Keratinocyte (primary cell): ENCODE measurements around the gene RPH3AL. TPM values are rescaled to one million over a fixed set of nuclear protein-coding genes. Genes with fewer than 3 reads are reported as not detected.

Source experiments
- DNase-seq: peaks from one replicate; pipeline ENCODE4 v3.0.0-alpha.2; 2011; ENCODE audit warnings: low read depth, missing footprints, low spot score
- FAIRE-seq: peaks from 2 replicates; lab custom pipeline; 2011; peaks lifted over from hg19 to GRCh38; lab: Jason Lieb, UNC
- H2AFZ ChIP-seq: 2 replicates; pipeline ENCODE4 v1.6.0; 2012; ENCODE audit warnings: low read length, control low read depth, inconsistent platforms; ENCODE audit not compliant: control insufficient read depth
- H3K27ac ChIP-seq: 2 replicates; pipeline ENCODE4 v1.5.1; 2011; ENCODE audit warnings: low read length; ENCODE audit not compliant: control insufficient read depth, insufficient read depth
- H3K27me3 ChIP-seq: 3 replicates; pipeline ENCODE4 v1.6.0; 2011; ENCODE audit warnings: low read length; ENCODE audit not compliant: control insufficient read depth, insufficient read depth; ENCODE audit errors: extremely low read depth
- H3K36me3 ChIP-seq, 2 experiments: 2 replicates in 1 of 2; 3 replicates in 1 of 2; pipeline ENCODE4 v1.5.1; 2011; ENCODE audit warnings: low read length in 2 of 2, mild to moderate bottlenecking in 1 of 2; ENCODE audit not compliant: control insufficient read depth in 2 of 2, insufficient read depth in 2 of 2; ENCODE audit errors: extremely low read depth in 1 of 2
- H3K4me1 ChIP-seq: 3 replicates; pipeline ENCODE4 v1.5.1; 2011; ENCODE audit warnings: low read length; ENCODE audit not compliant: control insufficient read depth, insufficient read depth; ENCODE audit errors: extremely low read depth
- H3K4me2 ChIP-seq: 3 replicates; pipeline ENCODE4 v1.6.0; 2011; ENCODE audit warnings: low read depth, low read length; ENCODE audit not compliant: control insufficient read depth, insufficient read depth; ENCODE audit errors: extremely low read depth
- H3K4me3 ChIP-seq, 3 experiments: fragments of 200-600 bp in 1 of 3; sonication (generic) in 1 of 3; 2 replicates in 2 of 3; 3 replicates in 1 of 3; pipeline ENCODE4 v1.5.1; 2011 to 2016; ENCODE audit warnings: low read length in 3 of 3, mild to moderate bottlenecking in 3 of 3, control low read depth in 2 of 3, inconsistent platforms in 1 of 3, low read depth in 1 of 3, mixed read lengths in 1 of 3, mixed run types in 1 of 3, moderate library complexity in 1 of 3; ENCODE audit not compliant: control insufficient read depth in 2 of 3, insufficient read depth in 2 of 3; ENCODE audit errors: extremely low read depth in 1 of 3
- H3K79me2 ChIP-seq: 2 replicates; pipeline ENCODE4 v1.6.0; 2012; ENCODE audit warnings: low read length; ENCODE audit not compliant: control insufficient read depth, insufficient read depth
- H3K9ac ChIP-seq: 3 replicates; pipeline ENCODE4 v1.6.0; 2011; ENCODE audit warnings: low read length; ENCODE audit not compliant: control insufficient read depth, insufficient read depth; ENCODE audit errors: extremely low read depth
- H3K9me1 ChIP-seq: 3 replicates; pipeline ENCODE4 v1.6.0; 2011; ENCODE audit warnings: low read length; ENCODE audit not compliant: control insufficient read depth, insufficient read depth; ENCODE audit errors: extremely low read depth
- H3K9me3 ChIP-seq: 2 replicates; pipeline ENCODE4 v1.5.1; 2012; ENCODE audit warnings: low read depth, low read length; ENCODE audit not compliant: control insufficient read depth
- H4K20me1 ChIP-seq: 3 replicates; pipeline ENCODE4 v1.6.0; 2011; ENCODE audit warnings: low read length; ENCODE audit not compliant: control insufficient read depth, insufficient read depth; ENCODE audit errors: extremely low read depth
- EZH2 ChIP-seq: IDR thresholded peaks from one replicate; pipeline ENCODE4 v1.6.1; 2012; ENCODE audit warnings: inconsistent platforms, mild to moderate bottlenecking, low read length, moderate library complexity
- dilution Hi-C: fragments of 300-500 bp; cut with MboI; formaldehyde crosslinking; loops from one replicate; pipeline ENCODE4 v1.7.0; 2020; ENCODE audit warnings: low sequenced_read_pairs; ENCODE audit not compliant: extremely low pct_ligation_motif_present
- polyA plus RNA-seq, 5 experiments: library from polyadenylated mRNA; depleted of rRNA in 3 of 5; stranded (reverse) in 3 of 5; stranded (forward) in 1 of 5; unstranded in 1 of 5; fragments of >200 nt; gene quantifications; 1 replicate in 1 of 5; 2 replicates in 3 of 5; 3 replicates in 1 of 5; pipeline versions ENCODE4 v1.2.1 to v1.2.3, GENCODE V29; 2011 to 2012; ENCODE audit warnings: missing spikeins in 2 of 5, low read depth in 1 of 5, low replicate concordance in 1 of 5
- TF ChIP-seq, protein P1 (sequence below), 3 experiments: IDR thresholded peaks in 1 of 3; conservative IDR thresholded peaks in 1 of 3; optimal IDR thresholded peaks in 1 of 3; 2 replicates in 2 of 3; 3 replicates in 1 of 3; pipeline versions ENCODE3 to v1.5.1; 2011; ENCODE audit warnings: low read length in 3 of 3, mild to moderate bottlenecking in 3 of 3, moderate library complexity in 2 of 3, control low read depth in 1 of 3, inconsistent platforms in 1 of 3; ENCODE audit not compliant: insufficient read depth in 2 of 3; ENCODE audit errors: extremely low read depth in 1 of 3

Gene RPH3AL
- polyA plus RNA-seq, 1 donor (not counting 4 experiments of a cell fraction or from before 2014, with no cell fraction given), result 0.31 TPM

DNA sequence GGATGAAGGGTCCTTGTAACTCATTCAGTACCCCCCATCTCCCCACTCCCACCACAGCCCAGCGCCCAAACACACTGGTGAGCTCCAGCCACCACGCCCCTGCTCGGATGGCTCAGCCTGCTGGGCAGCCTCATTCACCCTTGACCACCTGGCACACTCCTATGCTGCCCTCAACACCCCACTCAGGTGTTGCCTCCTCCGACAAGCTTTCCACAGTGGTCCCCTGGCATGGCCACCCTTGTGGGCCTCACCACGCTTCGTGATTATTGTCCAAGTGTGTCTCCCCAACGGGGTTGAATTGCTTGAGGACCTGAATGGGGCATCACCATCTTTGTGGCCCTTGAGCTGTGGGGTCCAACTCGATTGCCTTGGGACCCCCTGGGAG is 159.2 kb downstream of the RPH3AL start:
- TF ChIP-seq EZH2, result no peak
- TF ChIP-seq, protein P1, sequence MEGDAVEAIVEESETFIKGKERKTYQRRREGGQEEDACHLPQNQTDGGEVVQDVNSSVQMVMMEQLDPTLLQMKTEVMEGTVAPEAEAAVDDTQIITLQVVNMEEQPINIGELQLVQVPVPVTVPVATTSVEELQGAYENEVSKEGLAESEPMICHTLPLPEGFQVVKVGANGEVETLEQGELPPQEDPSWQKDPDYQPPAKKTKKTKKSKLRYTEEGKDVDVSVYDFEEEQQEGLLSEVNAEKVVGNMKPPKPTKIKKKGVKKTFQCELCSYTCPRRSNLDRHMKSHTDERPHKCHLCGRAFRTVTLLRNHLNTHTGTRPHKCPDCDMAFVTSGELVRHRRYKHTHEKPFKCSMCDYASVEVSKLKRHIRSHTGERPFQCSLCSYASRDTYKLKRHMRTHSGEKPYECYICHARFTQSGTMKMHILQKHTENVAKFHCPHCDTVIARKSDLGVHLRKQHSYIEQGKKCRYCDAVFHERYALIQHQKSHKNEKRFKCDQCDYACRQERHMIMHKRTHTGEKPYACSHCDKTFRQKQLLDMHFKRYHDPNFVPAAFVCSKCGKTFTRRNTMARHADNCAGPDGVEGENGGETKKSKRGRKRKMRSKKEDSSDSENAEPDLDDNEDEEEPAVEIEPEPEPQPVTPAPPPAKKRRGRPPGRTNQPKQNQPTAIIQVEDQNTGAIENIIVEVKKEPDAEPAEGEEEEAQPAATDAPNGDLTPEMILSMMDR (optimal IDR thresholded peaks at IDR 0.05 in 1 of 3, IDR thresholded peaks at IDR 0.05 in 1 of 3, conservative IDR thresholded peaks at IDR 0.05 in 1 of 3; ENCODE audit: extremely low read depth in 1 of 3, insufficient read depth in 2 of 3, low read length in 3 of 3), result no peak
- no peaks in the 10 kb centered on the region for H3K9me1 ChIP-seq
- no peak for FAIRE-seq

DNA sequence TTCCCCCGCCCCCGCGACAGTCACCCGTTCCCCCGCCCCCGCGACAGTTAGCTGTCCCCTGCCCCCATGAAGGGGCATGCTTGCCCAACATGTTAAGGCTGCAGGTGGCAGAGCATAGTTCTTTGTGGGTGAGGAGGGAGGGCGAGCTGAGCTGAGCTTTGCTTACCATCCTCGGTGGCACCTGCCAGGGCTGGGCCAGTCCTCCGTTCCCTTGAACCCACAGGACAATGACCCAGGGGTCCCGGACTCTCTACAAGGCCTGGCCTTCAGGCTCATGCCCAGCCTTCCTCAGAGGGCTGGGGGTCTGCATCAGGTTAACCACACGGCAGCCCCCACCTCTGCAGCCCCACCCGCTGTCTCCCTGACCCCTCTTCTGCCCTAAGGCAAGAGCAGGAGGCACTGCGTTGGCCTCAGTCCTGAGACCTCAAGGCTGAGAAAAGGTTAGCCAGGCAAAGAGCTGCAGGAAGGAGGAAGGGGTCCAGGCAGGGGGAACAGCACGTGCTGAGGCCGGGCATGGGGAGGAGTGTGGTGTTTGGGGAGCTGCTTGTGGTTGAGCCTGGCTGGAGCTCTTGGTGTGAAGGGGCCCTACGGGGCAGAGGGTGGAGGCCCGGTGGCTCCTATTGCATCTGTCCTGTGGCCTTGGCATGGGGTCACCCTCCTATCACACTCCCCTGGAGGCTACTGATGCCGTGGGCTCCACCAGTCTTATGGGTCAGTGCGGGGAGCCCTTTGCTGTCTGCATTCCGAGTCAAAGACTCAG is 159.8 kb downstream of the RPH3AL start:
- no peak overlapping the region for H3K4me2 ChIP-seq
- no peaks in the 10 kb centered on the region for H4K20me1 ChIP-seq
- H2AFZ ChIP-seq, result no peak overlapping the region
- H3K9me3 ChIP-seq, result no peaks in the 10 kb centered on the region
- FAIRE-seq, result no peak
- H3K36me3 ChIP-seq, result no peaks in the 10 kb centered on the region
- DNase-seq, result no peak
- no peak overlapping the region for H3K27ac ChIP-seq
- no peak overlapping the region for H3K4me3 ChIP-seq
- no peaks in the 10 kb centered on the region for H3K27me3 ChIP-seq
- H3K9ac ChIP-seq, result no peak overlapping the region
- dilution Hi-C loops, result no loop called here
- no peaks in the 10 kb centered on the region for H3K9me1 ChIP-seq
- no peaks in the 10 kb centered on the region for H3K4me1 ChIP-seq
- TF ChIP-seq, protein P1 (optimal IDR thresholded peaks at IDR 0.05 in 1 of 3, IDR thresholded peaks at IDR 0.05 in 1 of 3, conservative IDR thresholded peaks at IDR 0.05 in 1 of 3; ENCODE audit: extremely low read depth in 1 of 3, insufficient read depth in 2 of 3, low read length in 3 of 3), result no peak
- no peak for TF ChIP-seq EZH2
- H3K79me2 ChIP-seq, result no peaks in the 10 kb centered on the region

More for the DNA sequence above, 159.2 kb downstream of the RPH3AL start:
- no peaks in the 10 kb centered on the region for H3K4me1 ChIP-seq
- no peaks in the 10 kb centered on the region for H3K27me3 ChIP-seq
- no peak overlapping the region for H3K27ac ChIP-seq
- no peaks in the 10 kb centered on the region for H3K79me2 ChIP-seq
- H3K4me3 ChIP-seq, result no peak overlapping the region
- no peaks in the 10 kb centered on the region for H3K9me3 ChIP-seq
- no peaks in the 10 kb centered on the region for H4K20me1 ChIP-seq
- H3K9ac ChIP-seq, result no peak overlapping the region
- H3K36me3 ChIP-seq, result no peaks in the 10 kb centered on the region
- H2AFZ ChIP-seq, result no peak overlapping the region
- H3K4me2 ChIP-seq, result no peak overlapping the region
- no peak for DNase-seq
- dilution Hi-C loops, result no loop called here
